ENCODE results near the gene CCDC175.
A peak's percentile ranks its signal among the peaks of the same experiment; 100 is the strongest.

Gene CCDC175

GRCh38 chr14:59576332-59577294, at the start of gene CCDC175:
CCDC175 (minus strand) TSS chr14:59576812; CDS start chr14:59576775, 37 bp downstream.
- DNase-seq = peak; percentile 95

- DNase-seq = no peak
Measured at GRCh38 chr14:59622631-59623030, 46.0 kb upstream of the CCDC175 start.

- DNase-seq = no peak
Measured at GRCh38 chr14:59619061-59619460, 42.4 kb upstream of the CCDC175 start.

- no peak for DNase-seq
Measured at GRCh38 chr14:59601056-59601455, 24.4 kb upstream of the CCDC175 start.

- DNase-seq = no peak
Measured at GRCh38 chr14:59600211-59600945, 23.8 kb upstream of the CCDC175 start.

GRCh38 chr14:59595071-59595470, 18.5 kb upstream of the CCDC175 start:
- DNase-seq = no peak

- no peak for DNase-seq
Measured at GRCh38 chr14:59591641-59592370, 15.2 kb upstream of the CCDC175 start.

- DNase-seq = no peak
Measured at GRCh38 chr14:59588101-59588500, 11.5 kb upstream of the CCDC175 start.

- DNase-seq = no peak
Measured at GRCh38 chr14:59585891-59586554, 9.4 kb upstream of the CCDC175 start.

GRCh38 chr14:59583755-59584154, 7.1 kb upstream of the CCDC175 start:
- DNase-seq = no peak

GRCh38 chr14:59582845-59583509, 6.4 kb upstream of the CCDC175 start:
- DNase-seq = no peak

GRCh38 chr14:59582161-59582560, 5.5 kb upstream of the CCDC175 start:
- DNase-seq = no peak

GRCh38 chr14:59580911-59581310, 4.3 kb upstream of the CCDC175 start:
- no peak for DNase-seq

GRCh38 chr14:59570122-59570521, 6.5 kb downstream of the CCDC175 start:
- no peak for DNase-seq

- no peak for DNase-seq
Measured at GRCh38 chr14:59566725-59567124, 9.9 kb downstream of the CCDC175 start.

- DNase-seq = no peak
Measured at GRCh38 chr14:59566296-59566695, 10.3 kb downstream of the CCDC175 start.

GRCh38 chr14:59565087-59565486, 11.5 kb downstream of the CCDC175 start:
- no peak for DNase-seq

GRCh38 chr14:59564366-59564765, 12.2 kb downstream of the CCDC175 start:
- no peak for DNase-seq

- no peak for DNase-seq
Measured at GRCh38 chr14:59547310-59547709, 29.3 kb downstream of the CCDC175 start.

GRCh38 chr14:59543873-59544272, 32.7 kb downstream of the CCDC175 start:
- DNase-seq = no peak

GRCh38 chr14:59541731-59542130, 34.9 kb downstream of the CCDC175 start:
- no peak for DNase-seq

- DNase-seq = no peak
Measured at GRCh38 chr14:59540852-59541251, 35.8 kb downstream of the CCDC175 start.

Measured in NCI-H2029 (cell line).